ENCODE results near the gene OR5B21.

Gene OR5B21

GRCh38 chr11:58508005-58508404 is at the start of gene OR5B21:
Gene OR5B21 (minus strand): TSS chr11:58508105. CDS start chr11:58508105, 0 bp downstream.
- DNase-seq: no peak

GRCh38 chr11:58549644-58550043 is 41.7 kb upstream of the OR5B21 start:
- no peak for DNase-seq

GRCh38 chr11:58546841-58547240 is 38.9 kb upstream of the OR5B21 start:
- DNase-seq: no peak

DNA sequence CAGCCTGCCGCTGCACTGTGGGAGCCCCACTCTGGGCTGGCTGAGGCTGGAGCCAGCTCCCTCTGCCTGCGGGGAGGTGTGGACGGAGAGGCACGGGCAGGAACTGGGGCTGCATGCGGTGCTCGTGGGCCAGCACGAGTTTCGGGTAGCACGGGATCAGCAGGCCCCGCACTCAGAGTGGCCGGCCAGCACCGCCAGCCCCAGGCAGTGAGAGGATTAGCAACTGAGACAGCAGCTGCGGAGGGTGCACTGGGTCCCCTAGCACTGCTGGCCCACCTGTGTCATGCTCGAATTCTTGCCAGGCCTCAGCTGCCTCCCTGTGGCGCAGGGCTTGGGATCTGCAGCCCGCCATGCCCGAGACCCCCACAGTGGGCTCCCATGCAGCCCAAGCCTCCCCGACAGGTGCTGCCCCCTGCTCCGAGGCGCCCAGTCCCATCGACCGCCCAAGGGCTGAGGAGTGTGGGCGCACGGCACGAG is 24.0 kb upstream of the OR5B21 start:
- DNase-seq: no peak

DNA sequence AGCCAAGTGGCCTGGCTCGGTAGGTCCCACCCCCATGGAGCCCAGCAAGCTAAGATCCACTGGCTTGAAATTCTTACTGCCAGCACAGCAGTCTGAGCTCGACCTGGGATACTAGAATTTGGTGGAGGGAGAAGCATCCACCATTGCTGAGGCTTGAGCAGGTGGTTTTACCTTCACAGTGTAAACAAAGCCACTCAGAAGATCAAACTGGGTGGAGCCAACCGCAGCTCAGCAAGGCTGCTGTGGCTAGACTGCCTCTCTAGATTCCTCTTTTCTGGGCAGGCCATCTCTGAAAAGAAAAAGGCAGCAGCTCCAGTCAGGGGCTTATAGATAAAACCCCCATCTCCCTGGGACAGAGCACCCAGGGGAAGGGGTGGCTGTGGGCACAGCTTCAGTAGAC is 22.3 kb upstream of the OR5B21 start:
- peak; percentile 63 for DNase-seq

DNA sequence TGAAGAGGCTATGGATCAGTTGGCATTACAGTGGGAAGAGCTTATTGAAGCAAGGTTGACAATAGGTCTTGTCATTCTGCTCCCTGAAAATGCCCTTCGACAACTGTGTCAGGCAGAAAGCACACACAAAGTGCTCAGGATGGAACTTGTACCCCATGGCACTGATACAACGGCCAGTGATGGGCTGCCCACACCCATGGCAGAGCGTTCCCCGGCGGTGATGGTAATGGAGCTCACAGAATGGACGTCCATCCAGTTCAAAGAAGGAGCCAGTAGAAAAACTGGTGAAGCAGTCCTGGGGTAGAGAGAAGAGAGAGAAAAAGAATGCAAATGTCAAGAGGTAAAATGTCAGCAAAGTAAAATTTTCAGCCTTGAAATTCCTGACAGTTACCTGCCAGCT is 19.5 kb upstream of the OR5B21 start:
- DNase-seq: no peak

GRCh38 chr11:58526721-58527120 is 18.8 kb upstream of the OR5B21 start:
- no peak for DNase-seq

GRCh38 chr11:58525037-58525614 is 17.2 kb upstream of the OR5B21 start:
- DNase-seq: peak; percentile 41

DNA sequence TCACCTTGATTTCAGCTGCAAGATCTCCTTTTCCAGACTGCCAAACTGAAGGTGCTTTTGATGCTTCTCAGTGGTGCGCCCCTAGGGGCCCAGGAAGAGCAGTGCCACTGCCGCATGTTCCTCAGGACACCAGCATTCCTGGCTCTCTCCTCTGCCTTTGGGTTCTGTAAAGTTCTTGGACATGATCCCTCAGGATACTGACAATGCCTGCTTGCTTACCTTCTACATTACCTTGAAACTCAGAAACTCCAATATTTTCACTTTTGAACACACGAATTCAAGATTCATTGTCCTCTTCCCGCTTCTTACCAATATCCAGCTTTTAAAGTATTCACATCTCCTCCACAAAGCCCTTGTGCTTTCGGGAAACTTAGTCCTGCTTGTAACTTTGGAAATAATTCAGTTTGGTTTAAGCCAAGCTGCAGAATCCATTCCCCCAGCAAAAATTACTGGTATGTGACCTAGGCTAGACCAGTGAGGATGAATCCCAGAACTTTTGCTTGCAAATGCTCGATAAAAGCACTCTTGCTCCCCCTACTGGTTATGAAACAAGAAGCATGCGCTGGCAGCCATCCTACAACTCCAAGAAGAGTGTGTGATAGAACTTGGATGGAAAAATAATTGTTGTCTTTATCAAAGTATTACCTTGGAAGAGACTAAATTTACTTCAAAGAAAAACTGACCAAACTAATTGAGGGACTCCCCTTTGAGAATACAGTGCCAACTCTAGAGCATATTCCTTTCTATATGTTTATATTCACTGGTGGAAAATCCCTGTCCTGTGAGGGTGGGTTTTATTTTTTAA is 16.5 kb upstream of the OR5B21 start:
- peak; percentile 59 for DNase-seq

DNA sequence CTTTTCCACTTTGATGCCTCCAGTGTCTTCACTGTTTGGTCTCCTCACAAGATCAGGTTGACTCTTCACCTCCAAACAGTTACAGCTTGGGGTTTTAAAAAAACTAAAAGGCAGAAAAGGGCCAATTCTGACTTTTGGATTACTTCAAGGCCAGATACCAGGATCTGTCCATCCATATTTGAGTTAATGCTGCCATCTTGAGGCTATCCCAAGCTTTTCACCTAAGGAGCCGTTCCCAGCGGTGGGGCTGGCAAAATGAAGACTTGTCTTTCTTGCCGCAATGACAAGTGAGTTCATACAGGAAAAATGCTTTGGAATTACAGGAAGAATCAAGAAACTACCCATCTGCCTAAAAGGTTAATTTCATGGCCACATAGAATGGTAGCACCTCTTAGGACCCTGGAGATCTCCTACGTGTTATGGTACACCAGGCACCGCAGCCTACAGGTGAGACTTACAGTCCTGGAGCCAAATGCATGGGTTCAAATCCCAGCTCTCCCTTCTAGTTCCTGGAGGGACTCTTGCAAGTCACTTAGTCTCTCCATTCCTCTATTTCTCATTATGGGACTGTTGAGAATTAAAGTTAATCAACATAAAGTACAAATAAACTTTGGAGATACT is 6.0 kb upstream of the OR5B21 start:
- DNase-seq: no peak

GRCh38 chr11:58511636-58512035 is 3.7 kb upstream of the OR5B21 start:
- no peak for DNase-seq

DNA sequence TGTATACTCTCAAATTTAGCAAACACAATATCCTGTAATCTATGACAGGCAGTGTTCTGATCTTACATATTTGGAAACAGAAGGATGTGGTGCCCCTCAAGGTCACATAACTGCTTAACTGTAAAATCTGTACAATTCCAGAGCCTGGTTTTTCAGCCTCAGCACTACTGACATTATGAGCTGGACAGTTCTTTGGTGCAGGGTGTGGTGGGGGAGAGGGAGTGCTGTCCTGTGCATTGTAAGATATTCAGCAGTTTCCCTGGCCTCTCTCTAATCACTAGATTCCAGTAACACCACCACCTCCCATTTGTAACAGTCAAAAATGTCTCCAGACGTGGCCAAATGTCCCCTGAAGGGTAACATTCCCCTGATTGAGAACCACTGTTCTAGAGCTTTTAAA is 1.8 kb upstream of the OR5B21 start:
- DNase-seq: no peak

- no peak for DNase-seq
Observed at GRCh38 chr11:58508814-58509213, 909 bp upstream of the OR5B21 start.

- no peak for DNase-seq
Observed at GRCh38 chr11:58507355-58507754, 550 bp downstream of the OR5B21 start.

DNA sequence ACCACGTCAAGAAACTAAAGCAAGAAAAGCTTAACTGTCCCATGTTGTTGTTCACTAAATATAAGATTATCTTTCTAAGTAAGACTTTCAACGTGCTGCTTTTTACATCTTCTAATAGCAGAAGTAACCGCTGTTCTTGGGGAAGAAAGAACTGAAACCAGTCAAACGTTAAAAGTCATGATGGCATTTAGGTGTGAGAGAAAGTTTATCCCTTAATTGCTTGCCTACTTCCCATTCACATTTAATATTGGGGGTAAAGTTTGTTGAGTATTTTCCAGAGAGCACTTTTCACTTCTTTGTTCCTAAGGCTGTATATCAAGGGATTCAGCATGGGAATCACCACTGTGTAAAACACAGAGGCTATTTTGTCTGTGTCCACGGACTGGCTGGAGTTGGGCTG is 970 bp downstream of the OR5B21 start:
- no peak for DNase-seq

GRCh38 chr11:58505849-58506248 is 2.1 kb downstream of the OR5B21 start:
- no peak for DNase-seq

- no peak for DNase-seq
Observed at GRCh38 chr11:58504232-58504631, 3.7 kb downstream of the OR5B21 start.

DNA sequence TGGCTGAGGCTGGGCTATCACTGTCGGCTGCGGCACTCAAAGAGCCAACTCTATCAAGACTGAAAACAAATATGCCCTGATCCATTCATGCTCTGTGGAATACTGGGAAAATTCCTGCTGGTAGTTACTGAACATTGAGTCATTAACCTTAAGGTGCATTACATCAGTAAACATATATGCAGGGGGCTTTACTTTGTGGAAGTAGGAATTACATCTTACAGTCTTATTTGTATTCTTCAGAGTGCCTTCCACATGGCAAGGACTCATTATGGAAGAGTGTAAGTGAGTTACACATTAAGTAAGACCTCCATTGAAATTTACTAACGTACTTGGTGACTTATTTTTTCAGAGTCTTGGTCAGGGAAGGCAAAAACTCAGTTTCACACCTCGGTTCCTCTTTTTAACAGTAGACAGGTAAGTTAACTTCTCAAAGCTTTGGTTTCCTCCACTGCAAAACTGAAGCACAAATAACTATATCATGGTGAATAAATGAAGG is 4.5 kb downstream of the OR5B21 start:
- no peak for DNase-seq

- no peak for DNase-seq
Observed at GRCh38 chr11:58502004-58502403, 5.9 kb downstream of the OR5B21 start.

- peak; percentile 22 for DNase-seq
Observed at GRCh38 chr11:58498464-58498863, 9.4 kb downstream of the OR5B21 start.

- DNase-seq: no peak
Observed at GRCh38 chr11:58497951-58498350, 10.0 kb downstream of the OR5B21 start.

DNA sequence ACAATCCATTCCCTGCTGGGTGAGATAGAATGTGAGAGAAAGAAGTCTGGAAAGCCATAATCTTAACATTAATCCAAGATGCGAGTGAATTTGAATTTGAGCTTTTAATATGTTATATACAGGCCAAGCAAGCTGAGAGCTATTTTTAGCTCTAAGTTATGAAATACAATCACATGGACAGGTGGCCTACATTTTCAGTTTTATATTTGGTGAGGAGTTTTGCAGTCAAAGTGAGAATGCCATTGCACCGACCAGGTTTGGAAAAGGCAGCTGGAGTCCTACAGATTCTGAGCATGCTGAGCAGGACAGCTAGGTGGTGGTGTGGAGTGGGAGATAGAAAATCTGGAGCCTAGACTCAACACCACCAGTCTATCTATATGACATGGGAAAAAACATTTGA is 12.0 kb downstream of the OR5B21 start:
- DNase-seq: no peak

DNA sequence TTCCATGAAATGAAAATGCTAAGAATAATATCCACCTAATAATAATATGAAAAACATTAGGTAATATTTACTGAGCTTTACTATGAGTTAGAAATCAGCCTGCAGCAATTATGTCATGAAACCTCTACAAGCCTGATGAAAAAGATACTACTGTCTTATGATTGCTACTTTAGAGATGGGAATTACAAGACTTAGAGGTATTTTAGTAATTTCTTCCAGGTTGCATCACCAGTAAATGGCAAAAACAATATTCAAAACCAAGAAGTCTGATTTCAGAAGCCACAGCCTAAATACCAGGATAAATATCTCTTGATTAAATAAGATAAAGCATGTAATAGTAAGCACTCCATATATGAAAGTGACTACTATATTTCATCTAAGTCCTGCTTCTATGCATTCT is 13.8 kb downstream of the OR5B21 start:
- DNase-seq: no peak

GRCh38 chr11:58493676-58494075 is 14.2 kb downstream of the OR5B21 start:
- DNase-seq: no peak

Measured in CD4-positive, alpha-beta T cell treated with Interleukin-17A for 4 hours (primary cell).